DMS153 (cell line): ENCODE measurements around the gene SEL1L3.

Experiments
- DNase-seq: peaks from one replicate; lab custom pipeline; 2025; lab: John Stamatoyannopoulos, UW

SEL1L3 gene

GRCh38 chr4:25847329-25847728 is 15.5 kb downstream of the SEL1L3 start:
- no peak for DNase-seq

- DNase-seq = no peak
Measured at GRCh38 chr4:25845841-25846653, 16.7 kb downstream of the SEL1L3 start.

DNA sequence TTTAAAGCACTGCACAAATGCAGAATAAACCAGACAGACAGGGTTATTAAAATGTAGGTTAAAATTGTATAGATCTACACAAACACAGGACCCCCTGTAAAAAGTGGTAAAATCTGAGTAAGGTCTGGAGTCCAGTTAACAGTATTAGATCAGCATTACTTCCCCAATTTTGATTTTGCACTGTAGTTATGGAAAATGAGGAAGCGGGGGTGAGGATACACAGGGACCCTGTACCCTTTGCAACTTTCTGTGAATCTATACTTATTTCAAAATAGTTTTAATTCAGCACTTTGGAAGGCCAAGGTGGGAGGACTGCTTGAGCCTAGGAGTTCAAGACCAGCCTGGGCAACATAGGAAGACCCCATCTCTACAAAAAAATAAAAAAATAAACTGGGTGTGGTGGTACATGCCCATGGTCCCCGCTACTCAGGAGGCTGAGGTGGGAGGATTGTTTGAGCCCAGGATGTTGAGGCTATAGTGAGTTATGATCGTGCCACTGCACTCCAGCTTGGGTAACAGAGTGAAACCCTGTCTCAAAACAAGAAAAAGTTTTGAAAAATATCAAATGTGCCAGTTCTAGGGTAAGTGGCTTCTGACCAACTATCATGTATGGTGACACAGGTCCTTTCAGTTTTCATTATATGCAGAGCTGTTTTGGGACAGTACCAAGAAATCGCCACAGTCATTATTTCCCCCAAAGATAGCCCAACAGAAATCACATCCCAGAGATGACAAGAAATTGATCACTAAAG is 17.7 kb downstream of the SEL1L3 start:
- DNase-seq = no peak

DNA sequence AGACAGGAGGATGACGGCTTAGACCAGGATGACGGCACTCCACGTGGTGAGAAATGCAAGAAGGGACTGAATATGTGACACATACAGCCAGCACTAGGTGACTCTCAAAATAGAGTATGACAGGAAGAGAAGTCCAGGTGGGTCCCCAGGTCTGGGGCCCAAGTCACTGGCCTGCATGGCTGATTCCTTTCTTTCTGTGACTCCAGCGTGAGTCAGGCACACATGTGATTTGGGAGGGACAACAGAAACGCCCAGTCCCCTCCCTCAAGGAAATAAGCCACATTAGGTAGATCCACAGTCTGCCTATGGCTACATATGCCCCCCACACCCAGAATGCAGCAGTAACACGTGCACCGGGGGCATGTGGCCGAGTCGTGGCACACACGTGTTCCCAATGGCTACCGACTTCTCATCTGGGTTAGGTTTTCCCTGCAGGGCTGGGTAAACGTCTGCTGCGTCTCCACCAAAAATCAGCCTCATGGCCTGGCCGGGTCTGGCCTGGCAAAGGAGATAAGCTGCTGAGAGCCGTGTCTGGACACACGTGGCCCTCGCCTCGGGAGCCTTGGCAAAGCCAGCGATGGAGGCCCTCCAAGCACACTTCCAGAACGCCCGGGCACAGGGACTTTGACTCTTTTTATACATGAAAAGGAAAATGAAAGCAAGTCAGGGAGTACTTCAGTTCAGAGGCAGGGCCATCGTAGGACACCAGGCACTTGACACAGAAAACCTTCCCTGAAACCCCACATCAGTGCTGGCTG is 19.3 kb downstream of the SEL1L3 start:
- DNase-seq = no peak

GRCh38 chr4:25842229-25842845 is 20.5 kb downstream of the SEL1L3 start:
- no peak for DNase-seq

DNA sequence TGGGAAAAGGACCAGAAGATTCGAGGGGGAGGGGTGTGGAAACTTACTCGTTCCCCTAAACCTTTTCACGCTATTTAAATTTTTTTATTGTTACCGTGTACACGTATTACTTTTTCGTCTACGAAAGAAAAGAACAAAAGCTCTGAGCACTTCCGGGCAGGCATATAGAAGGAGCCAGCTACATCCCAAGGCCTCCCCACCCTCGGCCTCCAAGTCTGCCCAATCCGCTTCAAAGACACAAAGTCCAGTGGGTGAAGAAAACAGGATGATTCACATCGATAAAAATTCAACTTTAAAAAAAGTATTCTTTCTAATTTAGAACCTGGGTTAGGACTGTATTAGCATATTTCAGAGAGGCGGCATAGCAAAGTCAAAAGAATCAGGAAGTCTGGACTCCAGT is 23.1 kb downstream of the SEL1L3 start:
- no peak for DNase-seq

DNA sequence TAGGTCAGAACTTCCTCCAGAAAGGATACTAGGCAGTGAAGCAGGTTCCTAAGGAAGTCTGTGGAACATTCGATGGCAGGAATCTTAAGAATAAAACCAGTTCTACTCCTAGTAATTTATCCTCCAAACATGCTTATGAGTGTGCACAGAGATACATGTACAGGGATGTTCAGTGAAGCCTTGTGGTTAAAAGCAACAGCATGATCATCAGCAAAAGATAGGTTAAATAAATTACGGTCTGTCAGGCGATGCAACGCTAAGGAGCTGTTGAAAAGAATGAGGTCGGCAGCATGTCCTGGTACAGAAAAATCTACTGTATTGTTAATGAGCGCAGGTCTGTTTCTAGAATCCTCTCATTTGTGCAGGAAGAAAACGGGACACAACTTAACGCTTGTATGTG is 23.6 kb downstream of the SEL1L3 start:
- DNase-seq = no peak

DNA sequence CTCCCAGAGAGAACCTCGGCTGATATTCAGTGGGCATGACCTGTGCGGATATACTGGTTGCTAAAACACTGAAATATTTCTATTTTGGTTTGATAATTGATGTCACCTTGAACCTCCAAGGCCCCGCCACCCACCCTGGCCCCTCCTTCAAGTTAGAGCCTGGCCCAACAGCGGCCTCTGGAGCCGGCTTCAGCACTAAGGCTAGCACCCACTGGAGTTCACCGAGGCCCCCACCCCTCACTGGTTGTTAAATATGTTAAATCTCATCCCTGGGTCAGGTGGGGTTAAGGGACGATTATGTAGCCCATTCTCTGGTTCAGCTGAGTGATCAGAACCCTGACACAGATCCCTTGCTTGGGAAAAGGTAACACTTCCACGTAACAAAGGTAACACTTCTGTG is 24.3 kb downstream of the SEL1L3 start:
- no peak for DNase-seq

DNA sequence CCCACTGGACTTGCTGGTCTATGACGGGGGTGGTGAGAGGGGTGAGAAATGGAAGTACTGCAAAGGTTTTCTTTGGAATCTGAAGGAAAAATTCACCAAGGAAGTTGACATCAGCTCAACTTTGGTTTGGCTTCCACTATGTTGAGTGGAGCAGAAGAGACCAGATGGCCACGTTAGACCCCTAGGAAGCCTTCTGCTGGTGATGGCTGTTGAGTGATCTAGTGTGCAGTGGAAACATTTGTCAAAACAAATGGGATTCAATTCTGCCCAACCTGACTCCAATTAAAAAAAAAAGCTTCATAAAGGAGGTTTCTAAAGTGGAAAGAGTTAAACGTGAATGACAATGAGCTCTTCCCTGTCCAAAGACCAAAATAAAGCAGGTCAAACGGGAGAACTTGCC is 25.7 kb downstream of the SEL1L3 start:
- DNase-seq = no peak

DNA sequence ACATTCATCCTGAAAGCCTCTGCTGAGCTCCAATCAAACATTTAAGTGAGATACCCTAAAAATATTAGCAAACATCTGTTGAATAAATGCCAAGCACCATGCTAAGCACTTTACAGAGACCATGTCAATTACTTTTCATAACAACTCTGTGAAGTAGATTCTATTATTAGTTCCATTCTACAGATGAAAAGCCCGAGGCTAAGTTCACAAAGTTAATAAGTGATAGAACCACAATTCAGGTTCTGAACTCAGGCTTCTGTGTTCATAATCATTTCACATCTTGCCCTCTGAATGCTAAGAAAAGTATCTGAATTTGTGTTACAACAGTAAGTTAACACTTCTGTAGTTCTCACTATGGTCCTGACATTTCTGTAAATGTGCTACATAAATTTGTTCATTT is 27.4 kb downstream of the SEL1L3 start:
- no peak for DNase-seq

DNA sequence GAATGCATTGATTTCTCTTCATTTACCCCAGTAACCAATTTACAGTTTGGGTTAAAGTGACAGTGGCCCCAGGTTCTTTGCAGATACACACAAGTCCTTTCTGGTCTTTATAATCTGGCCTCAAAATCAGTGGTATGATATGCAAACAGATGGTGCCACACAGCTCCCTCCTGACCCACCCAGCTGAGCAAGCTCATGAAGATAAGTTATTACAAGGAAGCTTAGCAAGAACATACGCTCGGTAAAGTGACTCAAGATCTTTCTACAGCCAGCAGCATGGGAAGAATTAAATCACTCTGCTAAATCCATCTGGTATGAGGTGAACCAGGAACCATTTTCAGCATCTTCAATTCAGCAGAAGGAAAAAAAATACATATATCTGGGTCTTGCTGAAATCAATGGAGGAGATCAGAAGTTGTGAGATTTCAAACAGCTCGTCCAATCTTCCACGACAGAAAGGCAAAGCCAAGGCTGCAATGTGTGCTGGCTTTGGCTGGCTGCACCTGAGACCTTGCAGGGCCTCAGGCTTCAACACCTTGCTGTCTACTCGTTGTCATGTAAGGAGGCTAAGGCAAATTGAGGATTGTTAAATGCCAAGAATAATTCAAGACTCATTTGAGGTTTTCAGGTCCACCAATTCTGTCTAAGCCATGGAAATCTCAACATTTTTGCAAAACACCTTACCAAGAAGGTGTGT is 28.2 kb downstream of the SEL1L3 start:
- no peak for DNase-seq

GRCh38 chr4:25830548-25830947 is 32.2 kb downstream of the SEL1L3 start:
- no peak for DNase-seq

- no peak for DNase-seq
Measured at GRCh38 chr4:25827897-25828296, 34.9 kb downstream of the SEL1L3 start.

DNA sequence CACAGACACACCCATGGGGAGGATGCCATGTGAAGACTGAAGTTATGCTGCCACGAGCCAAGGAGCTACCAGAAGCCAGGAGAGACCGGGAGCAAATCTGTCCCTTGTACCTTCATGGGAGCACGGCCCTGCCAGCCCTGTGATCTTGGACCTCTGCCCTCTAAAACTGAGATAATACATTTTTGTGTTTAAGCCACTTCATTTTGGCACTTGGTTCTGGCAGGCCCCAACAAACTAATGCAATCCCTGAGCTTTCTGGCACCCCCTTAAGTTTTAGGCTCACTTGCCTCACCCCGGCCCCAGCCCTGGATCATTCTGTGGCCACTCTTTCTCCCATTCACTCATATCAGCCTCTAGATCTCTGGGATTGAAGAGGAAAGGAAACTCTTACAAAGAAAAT is 35.4 kb downstream of the SEL1L3 start:
- no peak for DNase-seq

- DNase-seq = no peak
Measured at GRCh38 chr4:25826074-25826752, 36.6 kb downstream of the SEL1L3 start.

DNA sequence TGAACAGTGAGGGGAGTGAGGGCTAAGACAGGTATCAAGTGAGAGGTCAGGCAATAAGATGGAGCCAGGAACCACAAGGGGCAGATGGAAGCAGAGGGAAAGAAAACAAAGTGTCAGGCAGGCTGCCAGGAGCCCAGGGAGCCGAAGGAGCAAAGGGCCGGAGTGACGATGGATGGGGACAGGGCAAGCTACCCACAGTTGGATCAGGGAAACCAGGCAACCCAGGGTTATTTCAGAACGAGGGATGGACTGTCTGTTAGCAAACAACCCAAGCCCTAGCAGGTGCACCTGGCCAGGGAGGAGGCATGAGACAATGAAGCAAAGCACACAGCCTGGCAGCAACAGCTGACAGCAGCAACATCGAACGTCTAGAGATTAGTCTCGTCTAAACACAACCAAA is 39.2 kb downstream of the SEL1L3 start:
- no peak for DNase-seq

GRCh38 chr4:25821899-25822298 is 40.9 kb downstream of the SEL1L3 start:
- no peak for DNase-seq

GRCh38 chr4:25821267-25821666 is 41.5 kb downstream of the SEL1L3 start:
- DNase-seq = no peak

GRCh38 chr4:25818876-25819275 is 43.9 kb downstream of the SEL1L3 start:
- no peak for DNase-seq

DNA sequence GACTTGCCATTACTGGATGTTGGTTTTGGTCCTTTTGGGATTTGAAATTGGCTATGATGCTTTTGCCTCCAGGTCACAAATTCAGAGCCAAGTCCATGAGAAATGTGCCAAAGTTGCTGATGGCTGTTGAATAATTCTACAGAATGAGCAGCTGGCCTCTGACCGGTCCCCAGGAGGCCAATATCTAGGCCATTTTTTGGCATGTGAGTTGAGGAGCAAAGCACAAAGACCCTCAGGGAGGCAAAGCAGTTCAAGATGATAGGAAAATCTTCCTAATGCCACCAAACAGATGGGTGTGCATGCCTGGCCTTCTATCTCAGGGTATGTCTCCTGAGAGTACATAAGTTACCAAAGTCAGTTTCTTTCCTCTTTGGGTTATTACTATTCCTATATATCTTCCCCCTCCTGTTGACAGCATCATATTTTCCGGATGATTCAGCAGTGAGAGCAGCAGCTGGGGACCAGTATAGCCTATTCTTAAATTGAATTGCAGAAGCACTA is 44.4 kb downstream of the SEL1L3 start:
- DNase-seq = no peak
